RWPE1 (cell line): ENCODE measurements around the gene CTXN3.

ENCODE experiments used
- CTCF ChIA-PET: fragments of 350-600 bp; sonication (Branson Sonifier 250); formaldehyde crosslinking; extraction: SDS; loops from one replicate; lab custom pipeline; 2021; lab: Yijun Ruan, JAX
- POLR2A ChIA-PET: fragments of 400-600 bp; formaldehyde crosslinking; extraction: SDS; loops from one replicate; lab custom pipeline; 2020; ENCODE audit warnings: antibody characterized with exemption; ENCODE audit not compliant: low non-redundant PET; lab: Yijun Ruan, JAX
- DNase-seq: peaks from one replicate; pipeline ENCODE4 v3.0.0; 2012; ENCODE audit warnings: low spot score
- H3K27ac ChIP-seq: fragments of 450-650 bp; 2 replicates; pipeline ENCODE4 v1.5.1; 2017
- TF ChIP-seq, protein P1 (sequence below): fragments of 450-650 bp; conservative IDR thresholded peaks from 2 replicates; pipeline ENCODE4 v1.5.1; 2017; ENCODE audit warnings: low read depth, mild to moderate bottlenecking

Gene CTXN3

DNA sequence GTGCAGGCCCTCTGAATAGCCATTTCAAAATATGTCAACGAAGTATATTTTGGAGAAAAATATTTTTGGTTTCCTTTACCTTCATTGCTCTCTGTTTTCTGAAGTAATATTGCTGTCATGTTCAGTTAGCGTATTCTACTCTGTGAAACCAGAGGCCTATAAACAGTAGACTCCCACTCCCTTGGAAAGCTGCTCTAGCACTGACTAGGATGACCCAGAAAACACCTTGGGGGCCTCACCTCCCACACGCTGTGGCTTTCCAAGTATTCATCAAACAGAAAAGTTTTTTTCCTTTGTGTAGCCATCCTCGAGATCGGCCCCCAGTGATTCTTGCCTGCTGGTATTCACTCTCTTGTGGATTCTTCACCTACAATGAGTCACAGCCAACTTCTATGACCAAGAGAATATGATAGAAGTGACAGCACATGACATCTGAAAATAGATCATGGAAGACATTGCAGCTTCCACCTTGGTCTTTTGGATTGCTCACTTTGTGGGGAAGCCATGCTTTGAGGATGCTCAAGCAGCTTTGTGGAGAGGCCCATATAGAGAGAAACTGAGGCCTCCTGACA lies 28.9 kb upstream of the CTXN3 start:
- TF ChIP-seq, protein P1, sequence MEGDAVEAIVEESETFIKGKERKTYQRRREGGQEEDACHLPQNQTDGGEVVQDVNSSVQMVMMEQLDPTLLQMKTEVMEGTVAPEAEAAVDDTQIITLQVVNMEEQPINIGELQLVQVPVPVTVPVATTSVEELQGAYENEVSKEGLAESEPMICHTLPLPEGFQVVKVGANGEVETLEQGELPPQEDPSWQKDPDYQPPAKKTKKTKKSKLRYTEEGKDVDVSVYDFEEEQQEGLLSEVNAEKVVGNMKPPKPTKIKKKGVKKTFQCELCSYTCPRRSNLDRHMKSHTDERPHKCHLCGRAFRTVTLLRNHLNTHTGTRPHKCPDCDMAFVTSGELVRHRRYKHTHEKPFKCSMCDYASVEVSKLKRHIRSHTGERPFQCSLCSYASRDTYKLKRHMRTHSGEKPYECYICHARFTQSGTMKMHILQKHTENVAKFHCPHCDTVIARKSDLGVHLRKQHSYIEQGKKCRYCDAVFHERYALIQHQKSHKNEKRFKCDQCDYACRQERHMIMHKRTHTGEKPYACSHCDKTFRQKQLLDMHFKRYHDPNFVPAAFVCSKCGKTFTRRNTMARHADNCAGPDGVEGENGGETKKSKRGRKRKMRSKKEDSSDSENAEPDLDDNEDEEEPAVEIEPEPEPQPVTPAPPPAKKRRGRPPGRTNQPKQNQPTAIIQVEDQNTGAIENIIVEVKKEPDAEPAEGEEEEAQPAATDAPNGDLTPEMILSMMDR = no peak
- DNase-seq = no peak
- ChIA-PET CTCF (no interaction called here), POLR2A (no interaction called here)
- no peak overlapping the region for H3K27ac ChIP-seq

DNA sequence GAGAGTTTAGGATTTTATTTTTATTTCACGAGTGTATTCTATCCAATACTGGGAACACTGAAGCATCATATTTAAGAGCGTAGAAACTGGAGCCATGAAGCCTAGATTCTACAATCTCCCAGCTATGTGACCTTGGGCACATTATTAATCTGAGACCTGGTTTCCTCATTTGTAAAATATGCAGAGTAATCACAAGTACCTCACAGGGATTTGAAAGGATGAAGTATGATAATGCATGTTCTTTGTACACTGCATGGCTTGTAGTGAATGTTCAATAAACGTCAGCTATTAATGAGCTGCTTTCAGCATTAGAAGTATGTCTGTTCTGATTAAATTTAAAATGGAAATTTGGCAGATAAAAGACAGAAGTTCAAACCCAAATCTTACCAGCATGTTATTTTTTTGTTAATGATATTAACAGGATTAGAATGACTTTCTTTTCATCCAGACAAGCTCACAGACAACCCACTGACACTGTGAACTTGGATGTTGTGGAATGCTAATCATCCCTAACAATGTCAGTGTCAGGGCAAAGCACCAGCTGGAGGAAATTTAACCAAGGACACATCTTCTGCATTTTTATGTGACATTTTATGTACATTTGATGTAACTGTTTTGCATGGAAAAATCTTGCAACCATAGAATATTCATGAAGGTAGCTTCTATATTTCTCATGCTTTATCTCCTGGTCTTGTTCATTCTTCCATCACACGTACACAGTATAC lies 27.1 kb upstream of the CTXN3 start:
- ChIA-PET CTCF (interaction anchor here (0.6 to 1.1 kb wide), 2 partner anchors 577 to 877 kb away, joined by 3 read pairs; no protein-coding TSS in a partner anchor), POLR2A (no interaction called here)
- no peak overlapping the region for H3K27ac ChIP-seq
- TF ChIP-seq, protein P1 = no peak
- DNase-seq = no peak

DNA sequence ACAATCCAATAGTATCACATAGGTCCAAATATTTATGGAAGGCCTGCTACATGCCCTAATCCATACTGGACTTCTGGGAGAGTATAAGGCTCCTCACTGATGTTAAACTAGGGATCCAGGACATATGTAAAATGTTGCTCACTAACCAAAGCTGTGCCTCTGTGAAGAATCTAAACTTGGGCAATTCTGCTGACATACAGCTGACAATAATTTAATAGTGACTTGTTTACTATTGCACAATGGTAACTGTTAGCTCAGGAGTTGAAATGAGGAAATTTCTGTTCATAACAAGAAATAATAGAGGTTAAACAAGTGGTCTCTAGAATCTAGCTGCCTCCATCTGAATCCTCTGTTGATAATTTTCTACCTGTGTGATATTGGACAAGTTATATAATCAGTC lies 14.9 kb upstream of the CTXN3 start:
- ChIA-PET CTCF (interaction anchor here (0.6 to 0.7 kb wide), 2 partner anchors 57 to 1082 kb away, joined by 3 to 5 read pairs; no protein-coding TSS in a partner anchor), POLR2A (no interaction called here)
- no peak overlapping the region for H3K27ac ChIP-seq
- TF ChIP-seq, protein P1 = no peak
- DNase-seq = no peak

DNA sequence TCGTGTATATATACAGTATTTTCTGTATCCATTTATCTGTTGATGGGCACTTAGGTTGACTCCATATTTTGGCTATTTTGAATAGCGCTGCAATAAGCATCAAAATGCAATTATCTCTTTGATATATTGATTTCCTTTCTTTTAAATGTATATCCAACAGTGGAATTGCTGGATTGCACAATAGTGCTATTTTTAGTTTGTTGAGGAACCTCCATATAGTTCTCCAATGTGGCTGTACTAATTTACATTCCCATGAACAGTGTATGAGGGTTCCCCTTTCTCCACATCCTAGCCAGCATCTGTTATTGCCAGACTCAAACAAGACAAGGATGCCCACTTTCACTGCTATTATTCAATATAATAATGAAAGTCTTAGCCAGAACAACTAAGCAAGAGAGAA lies 9.1 kb upstream of the CTXN3 start:
- POLR2A ChIA-PET = no interaction called here

DNA sequence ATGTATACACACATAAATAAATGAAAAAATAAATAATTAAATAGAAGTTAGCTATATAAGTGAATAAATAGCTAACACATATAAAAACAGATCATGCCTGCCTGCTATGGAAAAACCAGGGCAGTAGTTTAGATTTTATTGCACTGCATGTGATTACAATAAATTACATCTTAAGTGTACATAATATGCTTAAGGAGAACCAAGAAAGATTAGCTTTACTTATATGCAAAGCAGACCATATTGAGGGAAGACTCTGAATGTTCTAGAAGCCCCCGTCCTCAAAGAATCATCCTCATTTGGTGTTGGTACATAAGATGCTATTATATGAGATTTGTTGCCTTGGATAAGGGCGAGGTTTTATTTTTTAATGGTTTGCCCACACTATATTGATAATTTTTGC lies 5.9 kb upstream of the CTXN3 start:
- TF ChIP-seq, protein P1 = no peak
- no peak for DNase-seq
- POLR2A ChIA-PET = no interaction called here
- CTCF ChIA-PET = interaction anchor here (0.7 kb wide), 1 partner anchor 40 kb away, joined by 5 read pairs; no protein-coding TSS in a partner anchor
- H3K27ac ChIP-seq = no peak overlapping the region

More for the DNA sequence above, 9.1 kb upstream of the CTXN3 start:
- DNase-seq = no peak
- CTCF ChIA-PET = no interaction called here
- H3K27ac ChIP-seq = no peak overlapping the region
- TF ChIP-seq, protein P1 = no peak

DNA sequence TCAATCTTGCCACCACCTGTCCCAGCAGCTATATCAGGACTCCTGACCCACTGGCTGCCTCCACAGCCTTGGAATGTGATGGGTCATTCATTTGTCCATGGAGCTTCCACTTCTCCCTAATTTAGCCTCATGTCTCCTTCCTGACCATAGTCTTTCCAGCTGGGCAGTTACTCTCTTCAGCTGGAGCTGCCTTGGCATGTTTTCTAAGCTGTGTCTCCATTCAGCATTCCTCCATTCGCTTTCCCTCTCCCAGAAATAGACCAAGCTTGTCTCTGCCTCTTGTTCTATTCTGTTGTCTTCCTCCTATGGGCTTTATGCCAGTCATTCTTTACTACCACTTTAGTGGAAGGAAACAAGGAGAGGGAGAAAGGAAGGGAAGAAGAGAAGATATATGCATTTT lies 5.3 kb upstream of the CTXN3 start:
- DNase-seq = no peak
- no peak overlapping the region for H3K27ac ChIP-seq
- POLR2A ChIA-PET = no interaction called here
- CTCF ChIA-PET = no interaction called here
- TF ChIP-seq, protein P1 = no peak
